Mesendoderm (in vitro differentiated cells): ENCODE data around the gene ARL5A.

Source experiments
- DNase-seq: peaks from one replicate; pipeline ENCODE4 v3.0.0; 2013
- H2AK5ac ChIP-seq: 2 replicates; pipeline ENCODE4 v1.6.1; 2013; ENCODE audit warnings: low read length, inconsistent platforms
- H2BK120ac ChIP-seq: 2 replicates; pipeline ENCODE4 v1.6.1; 2013; ENCODE audit warnings: low read depth, mild to moderate bottlenecking, low read length, moderate library complexity, mixed read lengths
- H2BK15ac ChIP-seq: replicated peaks from 2 replicates; pipeline ENCODE4 v1.6.1; 2013; ENCODE audit warnings: low read depth, mild to moderate bottlenecking, moderate library complexity
- H2BK5ac ChIP-seq: 2 replicates; pipeline ENCODE4 v1.6.1; 2013; ENCODE audit warnings: low read length, inconsistent platforms
- H3K18ac ChIP-seq: 2 replicates; pipeline ENCODE4 v1.6.1; 2013; ENCODE audit warnings: mild to moderate bottlenecking, low read length, mixed read lengths
- H3K23ac ChIP-seq: one replicate; pipeline ENCODE4 v1.6.1; 2013; ENCODE audit warnings: low read length
- H3K27ac ChIP-seq: 2 replicates; pipeline ENCODE4 v1.5.1; 2013; ENCODE audit warnings: low read depth, mild to moderate bottlenecking, inconsistent platforms, low read length, moderate library complexity
- H3K27me3 ChIP-seq: 2 replicates; pipeline ENCODE4 v1.6.1; 2013; ENCODE audit warnings: low read length, control low read depth, mild to moderate bottlenecking, inconsistent platforms; ENCODE audit not compliant: insufficient read depth, poor library complexity
- H3K36me3 ChIP-seq: 2 replicates; pipeline ENCODE4 v1.6.1; 2013; ENCODE audit warnings: low read length, inconsistent platforms; ENCODE audit not compliant: control insufficient read depth, insufficient read depth
- H3K4ac ChIP-seq: one replicate; pipeline ENCODE4 v1.6.1; 2013; ENCODE audit warnings: low read depth, mild to moderate bottlenecking, low read length, moderate library complexity
- H3K4me1 ChIP-seq: 2 replicates; pipeline ENCODE4 v1.6.1; 2013; ENCODE audit warnings: low read depth, low read length, inconsistent platforms; ENCODE audit not compliant: control insufficient read depth
- H3K4me2 ChIP-seq: 2 replicates; pipeline ENCODE4 v1.6.1; 2013; ENCODE audit warnings: low read length
- H3K4me3 ChIP-seq: 2 replicates; pipeline ENCODE4 v1.5.1; 2013; ENCODE audit warnings: mild to moderate bottlenecking, low read length
- H3K56ac ChIP-seq: one replicate; pipeline ENCODE4 v1.6.1; 2013; ENCODE audit warnings: low read length
- H3K79me1 ChIP-seq: 2 replicates; pipeline ENCODE4 v1.6.1; 2013; ENCODE audit warnings: low read length, inconsistent platforms
- H3K79me2 ChIP-seq: 2 replicates; pipeline ENCODE4 v1.6.1; 2013; ENCODE audit warnings: mild to moderate bottlenecking, low read length; ENCODE audit not compliant: control insufficient read depth, insufficient read depth
- H3K9ac ChIP-seq: 2 replicates; pipeline ENCODE4 v1.6.1; 2013; ENCODE audit warnings: low read length, inconsistent platforms
- H4K5ac ChIP-seq: one replicate; pipeline ENCODE4 v1.6.1; 2013; ENCODE audit warnings: low read length
- H4K8ac ChIP-seq: one replicate; pipeline ENCODE4 v1.6.1; 2013; ENCODE audit warnings: low read depth, mild to moderate bottlenecking, control low read depth, low read length, moderate library complexity
- WGBS: extraction: QIAGEN DNeasy Blood & Tissue Kit; methylation state at CpG from one replicate; pipeline ENCODE4 v1.1.7; 2013; ENCODE audit warnings: low lambda C conversion rate, missing lambda C conversion rate; ENCODE audit not compliant: insufficient coverage; ENCODE audit errors: extremely low coverage; 5-methylcytosine and 5-hydroxymethylcytosine counted together

ARL5A gene

GRCh38 chr2:151837926-151838325 is 9.7 kb upstream of the ARL5A start:
- no peaks in the 10 kb centered on the region for H3K36me3 ChIP-seq
- no peak overlapping the region for H3K9ac ChIP-seq
- H3K4me2 ChIP-seq, result no peak overlapping the region
- H2AK5ac ChIP-seq, result no peak overlapping the region
- no peak overlapping the region for H4K8ac ChIP-seq
- H3K4me3 ChIP-seq, result no peak overlapping the region
- no peak overlapping the region for H2BK15ac ChIP-seq
- no peaks in the 10 kb centered on the region for H3K79me1 ChIP-seq
- H3K4me1 ChIP-seq, result no peaks in the 10 kb centered on the region
- no peak overlapping the region for H3K27ac ChIP-seq
- no peak for DNase-seq
- no peak overlapping the region for H2BK120ac ChIP-seq
- no peak overlapping the region for H3K56ac ChIP-seq
- no peak overlapping the region for H3K4ac ChIP-seq
- no CpG with 5 or more reads among the region's 3 CpGs for WGBS
- H3K79me2 ChIP-seq, result no peaks in the 10 kb centered on the region
- no peak overlapping the region for H4K5ac ChIP-seq
- H3K18ac ChIP-seq, result no peak overlapping the region
- no peaks in the 10 kb centered on the region for H3K27me3 ChIP-seq
- no peak overlapping the region for H3K23ac ChIP-seq
- H2BK5ac ChIP-seq, result no peak overlapping the region

DNA sequence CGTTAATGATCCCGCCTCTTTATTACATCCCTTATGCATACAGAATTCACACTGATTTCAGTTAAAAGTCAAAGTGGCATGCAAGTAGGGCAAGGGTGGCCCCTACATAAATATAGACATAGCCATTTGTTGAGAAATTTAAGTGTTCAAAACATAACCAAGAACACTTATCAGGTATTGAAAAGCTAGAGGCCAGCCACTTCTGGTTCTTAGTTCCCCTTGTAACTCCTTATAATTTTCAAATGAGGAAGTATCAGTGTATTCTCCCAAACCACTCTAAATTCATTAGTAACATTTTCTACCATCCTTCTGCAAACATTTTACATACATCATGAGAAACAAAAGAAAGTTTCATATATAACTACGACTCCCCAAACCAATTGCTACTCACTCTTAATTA is 5.8 kb upstream of the ARL5A start:
- H3K27me3 ChIP-seq, result no peaks in the 10 kb centered on the region
- no peak overlapping the region for H4K5ac ChIP-seq
- no peaks in the 10 kb centered on the region for H3K79me1 ChIP-seq
- no peaks in the 10 kb centered on the region for H3K4me1 ChIP-seq
- H2BK120ac ChIP-seq, result no peak overlapping the region
- H3K4me2 ChIP-seq, result no peak overlapping the region
- H2AK5ac ChIP-seq, result no peak overlapping the region
- no peaks in the 10 kb centered on the region for H3K79me2 ChIP-seq
- no peak overlapping the region for H2BK15ac ChIP-seq
- H4K8ac ChIP-seq, result no peak overlapping the region
- no peak overlapping the region for H3K9ac ChIP-seq
- no peak overlapping the region for H3K4me3 ChIP-seq
- no peak overlapping the region for H2BK5ac ChIP-seq
- H3K36me3 ChIP-seq, result no peaks in the 10 kb centered on the region
- H3K23ac ChIP-seq, result no peak overlapping the region
- no peak overlapping the region for H3K4ac ChIP-seq
- H3K18ac ChIP-seq, result no peak overlapping the region
- no peak overlapping the region for H3K27ac ChIP-seq
- H3K56ac ChIP-seq, result no peak overlapping the region
- DNase-seq, result no peak
- WGBS, result 100% methylated on average over 1 of the region's 3 CpGs

DNA sequence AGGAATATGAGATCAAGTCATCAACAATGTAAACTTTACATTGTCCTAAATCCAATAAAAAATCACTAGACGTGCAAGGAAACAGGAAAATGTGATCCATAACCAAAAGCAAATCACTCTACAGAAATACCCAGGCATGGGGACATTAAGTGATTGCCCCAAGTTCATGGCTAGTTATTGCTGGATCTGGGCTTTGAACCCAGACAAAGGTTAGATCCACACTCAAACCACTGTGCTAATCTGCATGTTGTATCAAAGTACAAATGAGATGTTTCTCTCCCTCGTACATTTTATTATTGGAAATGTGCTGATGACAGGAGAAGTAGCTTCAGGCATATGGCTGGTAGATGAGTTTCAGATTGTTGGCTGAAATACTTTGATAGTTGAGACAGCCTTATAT is 2.7 kb upstream of the ARL5A start:
- H3K27me3 ChIP-seq, result no peaks in the 10 kb centered on the region
- H4K5ac ChIP-seq, result no peak overlapping the region
- H3K56ac ChIP-seq, result no peak overlapping the region
- no peak overlapping the region for H2AK5ac ChIP-seq
- H4K8ac ChIP-seq, result no peak overlapping the region
- no peak overlapping the region for H2BK5ac ChIP-seq
- H2BK15ac ChIP-seq, result no peak overlapping the region
- peaks cover 4% of the 10 kb centered on the region for H3K79me1 ChIP-seq
- H3K4me2 ChIP-seq, result no peak overlapping the region
- no peak overlapping the region for H3K18ac ChIP-seq
- no peak overlapping the region for H3K4ac ChIP-seq
- no peak for DNase-seq
- H3K27ac ChIP-seq, result no peak overlapping the region
- H2BK120ac ChIP-seq, result no peak overlapping the region
- no peak overlapping the region for H3K9ac ChIP-seq
- no peak overlapping the region for H3K4me3 ChIP-seq
- H3K36me3 ChIP-seq, result no peaks in the 10 kb centered on the region
- no peak overlapping the region for H3K23ac ChIP-seq
- peaks cover 17% of the 10 kb centered on the region for H3K79me2 ChIP-seq
- WGBS, result no CpG with 5 or more reads among the region's 2 CpGs
- peaks cover 4% of the 10 kb centered on the region for H3K4me1 ChIP-seq

GRCh38 chr2:151828890-151829324 is 686 bp upstream of the ARL5A start:
- H2BK15ac ChIP-seq, result no peak overlapping the region
- H3K23ac ChIP-seq, result no peak overlapping the region
- H3K27me3 ChIP-seq, result no peaks in the 10 kb centered on the region
- no peak overlapping the region for H3K18ac ChIP-seq
- peak overlapping the region; percentile 88 for H3K56ac ChIP-seq
- peaks cover 34% of the 10 kb centered on the region for H3K79me2 ChIP-seq
- H4K5ac ChIP-seq, result no peak overlapping the region
- peaks cover 5% of the 10 kb centered on the region for H3K79me1 ChIP-seq
- no peak overlapping the region for H3K4me3 ChIP-seq
- no peak overlapping the region for H2AK5ac ChIP-seq
- H2BK5ac ChIP-seq, result no peak overlapping the region
- H4K8ac ChIP-seq, result no peak overlapping the region
- DNase-seq, result no peak
- no peak overlapping the region for H3K27ac ChIP-seq
- no peak overlapping the region for H3K4ac ChIP-seq
- WGBS, result 95% methylated on average over 2 of the region's 5 CpGs
- no peaks in the 10 kb centered on the region for H3K36me3 ChIP-seq
- peak overlapping the region; percentile 61 for H3K4me2 ChIP-seq
- H2BK120ac ChIP-seq, result no peak overlapping the region
- peaks cover 9% of the 10 kb centered on the region for H3K4me1 ChIP-seq
- peak overlapping the region; percentile 72 for H3K9ac ChIP-seq

GRCh38 chr2:151827564-151828142 is 568 bp downstream of the ARL5A start:
- Histone ChIP-seq H3K4ac (peak overlapping the region; percentile 36), H3K18ac (peak overlapping the region; percentile 28), H3K27me3 (no peaks in the 10 kb centered on the region), H3K23ac (peak overlapping the region; percentile 85), H3K4me1 (peaks cover 9% of the 10 kb centered on the region), H2BK15ac (no peak overlapping the region), H3K4me3 (peak overlapping the region; percentile 76), H3K4me2 (peak overlapping the region; percentile 1), H4K5ac (no peak overlapping the region), H2AK5ac (no peak overlapping the region), H3K79me2 (peaks cover 42% of the 10 kb centered on the region), H4K8ac (no peak overlapping the region), H2BK120ac (no peak overlapping the region), H3K27ac (no peak overlapping the region), H3K79me1 (peaks cover 5% of the 10 kb centered on the region), H2BK5ac (no peak overlapping the region), H3K56ac (peak overlapping the region; percentile 96), H3K36me3 (no peaks in the 10 kb centered on the region), H3K9ac (peak overlapping the region; percentile 92)
- WGBS, result no CpG with 5 or more reads among the region's 38 CpGs
- peak; percentile 45 for DNase-seq

DNA sequence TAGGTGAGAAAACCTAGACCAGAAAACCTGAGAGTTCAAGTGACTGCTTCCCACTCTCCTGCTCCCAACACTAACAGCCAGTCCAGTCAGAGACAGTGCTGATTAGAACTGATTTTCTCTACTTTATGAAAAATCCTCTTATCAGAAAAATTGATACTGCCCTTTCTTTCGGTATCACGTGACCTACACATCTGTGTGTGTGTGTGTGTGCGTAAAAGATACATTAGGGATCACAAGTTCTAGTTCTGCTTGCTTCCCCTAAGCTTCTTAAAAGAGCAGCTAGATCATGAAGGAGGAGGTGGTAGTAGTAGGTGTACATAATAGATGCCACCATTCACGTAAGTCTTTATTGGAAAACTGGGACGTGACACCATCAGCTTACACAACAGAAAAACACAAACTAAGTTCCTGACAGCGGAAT is 1.5 kb downstream of the ARL5A start:
- H3K9ac ChIP-seq, result peak overlapping the region; percentile 64
- peak overlapping the region; percentile 70 for H3K56ac ChIP-seq
- H3K36me3 ChIP-seq, result no peaks in the 10 kb centered on the region
- peaks cover 50% of the 10 kb centered on the region for H3K79me2 ChIP-seq
- H3K4me2 ChIP-seq, result peak overlapping the region; percentile 82
- no peak overlapping the region for H2AK5ac ChIP-seq
- no peak overlapping the region for H2BK5ac ChIP-seq
- H3K4me1 ChIP-seq, result peaks cover 9% of the 10 kb centered on the region
- peak overlapping the region; percentile 8 for H3K4me3 ChIP-seq
- no CpG with 5 or more reads among the region's 6 CpGs for WGBS
- no peak overlapping the region for H3K27ac ChIP-seq
- H4K8ac ChIP-seq, result no peak overlapping the region
- no peak overlapping the region for H3K18ac ChIP-seq
- no peak overlapping the region for H2BK15ac ChIP-seq
- no peak overlapping the region for H3K4ac ChIP-seq
- no peaks in the 10 kb centered on the region for H3K27me3 ChIP-seq
- no peak overlapping the region for H2BK120ac ChIP-seq
- H3K23ac ChIP-seq, result peak overlapping the region; percentile 6
- DNase-seq, result no peak
- H4K5ac ChIP-seq, result no peak overlapping the region
- peaks cover 5% of the 10 kb centered on the region for H3K79me1 ChIP-seq
